PC-9 (cell line): Measurements from ENCODE around the gene TAS1R2. TPM values are rescaled to one million over a fixed set of nuclear protein-coding genes. Genes with fewer than 3 reads are reported as not detected.

Experiments used
- BruUV-seq: library from RNA; stranded (reverse); fragments of 400-500 nt; replicated peaks from 2 replicates; lab custom pipeline; 2021; lab: Mats Ljungman, UMichigan
- CTCF ChIA-PET: fragments of 300-600 bp; sonication (Branson Sonifier 250); formaldehyde crosslinking; loops from one replicate; lab custom pipeline; 2022; ENCODE audit warnings: antibody characterized with exemption; lab: Charles Lee
- POLR2A ChIA-PET: fragments of 300-600 bp; sonication (Branson Sonifier 250); formaldehyde crosslinking; loops from one replicate; lab custom pipeline; 2022; ENCODE audit warnings: antibody characterized with exemption; ENCODE audit not compliant: unreplicated experiment; lab: Charles Lee
- DNase-seq, 2 experiments: peaks; one replicate each; pipeline versions ENCODE4 v3.0.0 to v3.0.0-alpha.2; 2015 to 2022; ENCODE audit warnings: mixed read lengths in 1 of 2
- H2AFZ ChIP-seq: fragments of 200-600 bp; sonication (generic); 2 replicates; pipeline ENCODE4 v1.8.1; 2017; ENCODE audit warnings: antibody characterized with exemption
- H3F3A ChIP-seq: fragments of 200-600 bp; sonication (generic); 2 replicates; pipeline ENCODE4 v1.8.1; 2017; ENCODE audit warnings: antibody characterized with exemption, mild to moderate bottlenecking, low read depth; ENCODE audit not compliant: insufficient read depth
- H3K27ac ChIP-seq: fragments of 200-600 bp; sonication (generic); 2 replicates; pipeline ENCODE4 v1.6.1; 2016; ENCODE audit warnings: mixed run types
- H3K27me3 ChIP-seq: fragments of 200-600 bp; sonication (generic); 2 replicates; pipeline ENCODE4 v1.6.1; 2016; ENCODE audit warnings: low read depth, mixed run types; ENCODE audit not compliant: insufficient read depth
- H3K36me3 ChIP-seq: fragments of 200-600 bp; sonication (generic); 2 replicates; pipeline ENCODE4 v1.6.1; 2016; ENCODE audit warnings: low read depth, mixed run types
- H3K4me1 ChIP-seq: fragments of 200-600 bp; sonication (generic); replicated peaks from 2 replicates; pipeline ENCODE4 v1.6.1; 2016; ENCODE audit warnings: mixed run types; ENCODE audit not compliant: insufficient read depth
- H3K4me2 ChIP-seq: fragments of 200-600 bp; sonication (generic); 2 replicates; pipeline ENCODE4 v1.6.1; 2017; ENCODE audit warnings: mixed run types
- H3K4me3 ChIP-seq: fragments of 200-600 bp; sonication (generic); 2 replicates; pipeline ENCODE4 v1.6.1; 2016; ENCODE audit warnings: mixed run types
- H3K79me2 ChIP-seq: fragments of 200-600 bp; sonication (generic); 2 replicates; pipeline ENCODE4 v1.6.1; 2017; ENCODE audit warnings: low read depth, mixed run types
- H3K9me2 ChIP-seq: fragments of 200-600 bp; sonication (generic); 2 replicates; pipeline ENCODE4 v1.8.1; 2017; ENCODE audit warnings: mild to moderate bottlenecking; ENCODE audit not compliant: insufficient read depth
- H3K9me3 ChIP-seq: fragments of 200-600 bp; sonication (generic); 2 replicates; pipeline ENCODE4 v1.8.1; 2016; ENCODE audit warnings: low read depth; ENCODE audit not compliant: insufficient read depth
- H4K20me1 ChIP-seq: fragments of 200-600 bp; sonication (generic); 2 replicates; pipeline ENCODE4 v1.8.1; 2017; ENCODE audit not compliant: insufficient read depth
- EZH2 ChIP-seq: fragments of 200-600 bp; sonication (generic); IDR thresholded peaks from 2 replicates; pipeline ENCODE4 v1.8.0; 2017; ENCODE audit warnings: antibody characterized with exemption, low read depth
- intact Hi-C: fragments of 100-400 bp; cut with micrococcal nuclease; formaldehyde crosslinking; loops from one replicate; pipeline ENCODE4 v1.10.0; 2022; ENCODE audit not compliant: unreplicated experiment
- total RNA-seq: library from RNA; stranded (reverse); gene quantifications from 2 replicates; pipeline ENCODE4 v1.2.3, GENCODE V29; 2021
- TF ChIP-seq, protein P1 (sequence below): fragments of 200-600 bp; sonication (generic); conservative IDR thresholded peaks from 2 replicates; pipeline ENCODE4 v1.6.1; 2017; ENCODE audit warnings: mixed run types, antibody characterized with exemption, mild to moderate bottlenecking, moderate library complexity

Gene TAS1R2
- total RNA-seq, 1 experiment from 2014 or later, result not detected

DNA sequence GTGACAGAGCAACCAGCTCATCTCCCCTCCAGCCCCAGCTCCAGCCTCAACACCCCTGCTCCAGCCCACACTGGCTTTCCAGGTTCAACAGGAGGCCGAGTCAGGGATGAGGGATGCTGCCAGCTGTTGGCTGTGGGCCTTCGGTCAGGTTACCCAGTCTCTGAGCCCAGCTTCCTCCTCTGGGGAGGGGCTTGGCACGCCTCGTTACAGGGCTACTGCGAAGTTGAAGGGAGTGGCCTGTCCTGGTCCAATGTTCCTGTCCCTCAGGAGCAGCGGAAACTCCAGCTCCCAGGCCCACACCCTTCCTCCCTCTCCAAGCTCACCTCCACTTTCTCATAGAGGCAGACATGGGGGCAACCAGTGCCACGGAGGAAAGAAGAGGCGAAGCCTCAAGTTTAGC is 15.1 kb upstream of the TAS1R2 start:
- intact Hi-C loops, result no loop called here
- ChIA-PET POLR2A (no interaction called here), CTCF (interaction anchor here (0.6 to 1.0 kb wide), 2 partner anchors 10 to 687 kb away, joined by 3 to 15 read pairs; no protein-coding TSS in a partner anchor)
- no peak overlapping the region for H2AFZ ChIP-seq
- H3K36me3 ChIP-seq, result no peaks in the 10 kb centered on the region
- DNase-seq, result no peak
- no peaks in the 10 kb centered on the region for H3F3A ChIP-seq
- no peak overlapping the region for H3K4me2 ChIP-seq
- no TSS peak for BruUV-seq
- TF ChIP-seq, protein P1, sequence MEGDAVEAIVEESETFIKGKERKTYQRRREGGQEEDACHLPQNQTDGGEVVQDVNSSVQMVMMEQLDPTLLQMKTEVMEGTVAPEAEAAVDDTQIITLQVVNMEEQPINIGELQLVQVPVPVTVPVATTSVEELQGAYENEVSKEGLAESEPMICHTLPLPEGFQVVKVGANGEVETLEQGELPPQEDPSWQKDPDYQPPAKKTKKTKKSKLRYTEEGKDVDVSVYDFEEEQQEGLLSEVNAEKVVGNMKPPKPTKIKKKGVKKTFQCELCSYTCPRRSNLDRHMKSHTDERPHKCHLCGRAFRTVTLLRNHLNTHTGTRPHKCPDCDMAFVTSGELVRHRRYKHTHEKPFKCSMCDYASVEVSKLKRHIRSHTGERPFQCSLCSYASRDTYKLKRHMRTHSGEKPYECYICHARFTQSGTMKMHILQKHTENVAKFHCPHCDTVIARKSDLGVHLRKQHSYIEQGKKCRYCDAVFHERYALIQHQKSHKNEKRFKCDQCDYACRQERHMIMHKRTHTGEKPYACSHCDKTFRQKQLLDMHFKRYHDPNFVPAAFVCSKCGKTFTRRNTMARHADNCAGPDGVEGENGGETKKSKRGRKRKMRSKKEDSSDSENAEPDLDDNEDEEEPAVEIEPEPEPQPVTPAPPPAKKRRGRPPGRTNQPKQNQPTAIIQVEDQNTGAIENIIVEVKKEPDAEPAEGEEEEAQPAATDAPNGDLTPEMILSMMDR, result no peak
- TF ChIP-seq EZH2, result no peak
- H3K4me3 ChIP-seq, result no peak overlapping the region
- no peaks in the 10 kb centered on the region for H3K9me2 ChIP-seq
- H3K9me3 ChIP-seq, result no peaks in the 10 kb centered on the region
- H3K27me3 ChIP-seq, result no peaks in the 10 kb centered on the region
- H3K4me1 ChIP-seq, result no peaks in the 10 kb centered on the region
- H4K20me1 ChIP-seq, result no peaks in the 10 kb centered on the region
- no peaks in the 10 kb centered on the region for H3K79me2 ChIP-seq
- H3K27ac ChIP-seq, result no peak overlapping the region

DNA sequence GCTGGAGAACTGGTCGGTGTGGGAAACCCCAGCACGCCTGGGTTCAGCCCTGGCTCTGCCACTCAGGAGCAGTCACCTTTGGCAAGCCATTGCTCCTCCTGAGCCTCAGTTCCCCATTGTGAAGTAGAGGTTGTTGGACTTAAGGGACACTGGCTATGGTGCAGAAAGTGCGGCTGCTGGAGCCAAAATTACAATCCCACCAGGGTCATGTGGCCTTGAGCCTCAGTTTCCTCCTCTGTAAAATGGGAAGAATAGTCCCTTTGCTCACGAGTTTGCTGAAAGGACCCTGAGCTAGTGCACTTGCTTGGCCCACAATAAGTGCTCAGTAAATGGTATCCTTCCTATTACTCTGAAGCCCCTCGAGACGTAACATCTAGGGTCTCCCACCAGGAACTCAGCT is 14.6 kb upstream of the TAS1R2 start:
- no peak for DNase-seq
- no peak for TF ChIP-seq EZH2
- TF ChIP-seq, protein P1, result no peak
- CTCF ChIA-PET, result interaction anchor here (0.6 kb wide), 1 partner anchor 687 kb away, joined by 15 read pairs; no protein-coding TSS in a partner anchor
- no peaks in the 10 kb centered on the region for H3K27me3 ChIP-seq
- no peaks in the 10 kb centered on the region for H3K4me1 ChIP-seq
- no peaks in the 10 kb centered on the region for H3K36me3 ChIP-seq
- H3K9me2 ChIP-seq, result no peaks in the 10 kb centered on the region
- H4K20me1 ChIP-seq, result no peaks in the 10 kb centered on the region
- intact Hi-C loops, result no loop called here
- H3K4me2 ChIP-seq, result no peak overlapping the region
- no peaks in the 10 kb centered on the region for H3K79me2 ChIP-seq
- POLR2A ChIA-PET, result no interaction called here
- no peak overlapping the region for H3K27ac ChIP-seq
- BruUV-seq, result no TSS peak
- H3K9me3 ChIP-seq, result no peaks in the 10 kb centered on the region
- H2AFZ ChIP-seq, result no peak overlapping the region
- no peaks in the 10 kb centered on the region for H3F3A ChIP-seq
- H3K4me3 ChIP-seq, result no peak overlapping the region

DNA sequence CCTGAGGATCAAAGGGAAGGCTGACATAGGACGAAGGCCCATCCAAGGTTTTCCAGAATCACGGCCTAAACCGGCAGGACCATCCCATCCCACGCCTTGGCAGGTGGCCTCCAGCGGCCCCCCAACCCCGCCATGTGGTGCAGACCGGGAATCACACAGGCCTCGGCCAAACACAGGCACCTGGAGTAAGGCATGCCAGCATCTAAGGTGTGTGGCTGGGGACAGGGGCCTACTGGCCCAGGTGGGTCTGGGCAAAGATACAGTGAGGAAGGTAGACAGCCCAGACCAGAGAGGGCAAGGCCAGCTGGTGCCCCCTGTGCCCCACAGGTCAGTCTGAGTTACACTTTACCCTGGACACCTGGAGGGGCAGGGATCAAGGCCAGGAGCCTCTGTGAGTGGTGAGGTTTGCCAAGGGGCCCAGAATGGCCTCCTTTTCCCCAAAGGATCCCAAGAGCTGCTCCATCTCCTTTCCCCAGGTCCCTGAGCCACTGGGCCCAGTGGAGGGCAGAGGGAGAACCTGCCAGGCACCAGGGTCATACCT is 12.7 kb upstream of the TAS1R2 start:
- Histone ChIP-seq H3K9me2 (no peaks in the 10 kb centered on the region), H2AFZ (no peak overlapping the region), H4K20me1 (no peaks in the 10 kb centered on the region), H3K9me3 (no peaks in the 10 kb centered on the region), H3K27me3 (peaks cover 1% of the 10 kb centered on the region; the same call in 1 of the 2 replicates), H3K27ac (no peak overlapping the region), H3K4me2 (no peak overlapping the region), H3K4me1 (no peaks in the 10 kb centered on the region), H3K4me3 (no peak overlapping the region), H3K79me2 (no peaks in the 10 kb centered on the region), H3F3A (no peaks in the 10 kb centered on the region), H3K36me3 (no peaks in the 10 kb centered on the region)
- no TSS peak for BruUV-seq
- TF ChIP-seq, protein P1, result no peak
- no peak for TF ChIP-seq EZH2
- ChIA-PET CTCF (interaction anchor here (0.6 kb wide), 1 partner anchor 184 kb away, joined by 5 read pairs; no protein-coding TSS in a partner anchor), POLR2A (no interaction called here)
- intact Hi-C loops, result no loop called here
- DNase-seq, result no peak
